Esophagus muscularis mucosa (tissue), 4 donors: ENCODE measurements around the gene TOR1B. TPM values are rescaled to one million over a fixed set of nuclear protein-coding genes. Genes with fewer than 3 reads are reported as not detected.

Experiments used
- DNase-seq: peaks from one replicate; pipeline ENCODE4 v3.0.0-alpha.2; 2017; ENCODE audit errors: extremely low spot score
- H3K27ac ChIP-seq, 4 donors: fragments of 200-600 bp; sonication (generic); replicated peaks in 1 of 4; 1 replicate in 3 of 4; 2 replicates in 1 of 4; pipeline ENCODE4 v1.5.1; 2016 to 2019; ENCODE audit warnings: mild to moderate bottlenecking in 1 of 4
- H3K27me3 ChIP-seq, 4 donors: fragments of 200-600 bp; sonication (generic); one replicate each; pipeline versions ENCODE4 v1.5.1 to v1.6.0; 2016 to 2019
- H3K36me3 ChIP-seq, 4 donors: fragments of 200-600 bp; sonication (generic); one replicate each; pipeline ENCODE4 v1.5.1; 2016 to 2019
- H3K4me1 ChIP-seq, 4 donors: fragments of 200-600 bp; sonication (generic); one replicate each; pipeline ENCODE4 v1.5.1; 2016 to 2019
- H3K4me3 ChIP-seq, 4 donors: fragments of 200-600 bp; sonication (generic); 1 replicate in 2 of 4; 2 replicates in 2 of 4; pipeline ENCODE4 v1.5.1; 2016 to 2019; ENCODE audit warnings: mild to moderate bottlenecking in 4 of 4, moderate library complexity in 1 of 4
- H3K9me3 ChIP-seq, 4 donors: fragments of 200-600 bp; sonication (generic); 1 replicate in 3 of 4; 2 replicates in 1 of 4; pipeline ENCODE4 v1.5.1; 2016 to 2019
- EP300 ChIP-seq: sonication (generic); formaldehyde crosslinking; IDR thresholded peaks from one replicate; pipeline ENCODE4 v1.6.1; 2017; ENCODE audit warnings: antibody characterized with exemption
- POLR2A ChIP-seq: fragments of 450-650 bp; IDR thresholded peaks from one replicate; pipeline ENCODE4 v1.6.1; 2017; ENCODE audit warnings: antibody characterized with exemption, moderate library complexity, mild to moderate bottlenecking, low read depth
- POLR2AphosphoS5 ChIP-seq, 2 donors: sonication (generic); formaldehyde crosslinking; IDR thresholded peaks; one replicate each; pipeline ENCODE4 v1.6.1; 2017; ENCODE audit warnings: antibody characterized with exemption in 2 of 2
- WGBS: methylation state at CpG from one replicate; pipeline ENCODE4 v1.1.5; 2018; 5-methylcytosine and 5-hydroxymethylcytosine counted together
- intact Hi-C: fragments of 100-400 bp; cut with DNase I; formaldehyde crosslinking; loops from one replicate; pipeline ENCODE4 v1.15.1; 2023
- total RNA-seq, 4 donors: library from RNA; depleted of rRNA; stranded (reverse); fragments of >200 nt; gene quantifications; one replicate each; pipeline versions ENCODE4 v1.1.0 to v1.2.1, GENCODE V29; 2016
- TF ChIP-seq, protein P1 (sequence below), 3 experiments: fragments of 200-600 bp in 2 of 3; fragments of 450-650 bp in 1 of 3; sonication (generic) in 2 of 3; IDR thresholded peaks; one replicate each; pipeline ENCODE4 v1.5.1; 2017 to 2019; ENCODE audit warnings: antibody characterized with exemption in 3 of 3, mild to moderate bottlenecking in 2 of 3, moderate library complexity in 1 of 3

Gene TOR1B
- total RNA-seq, 4 donors from 2014 or later = 24.5 to 29.0 (median 26.0) TPM

DNA sequence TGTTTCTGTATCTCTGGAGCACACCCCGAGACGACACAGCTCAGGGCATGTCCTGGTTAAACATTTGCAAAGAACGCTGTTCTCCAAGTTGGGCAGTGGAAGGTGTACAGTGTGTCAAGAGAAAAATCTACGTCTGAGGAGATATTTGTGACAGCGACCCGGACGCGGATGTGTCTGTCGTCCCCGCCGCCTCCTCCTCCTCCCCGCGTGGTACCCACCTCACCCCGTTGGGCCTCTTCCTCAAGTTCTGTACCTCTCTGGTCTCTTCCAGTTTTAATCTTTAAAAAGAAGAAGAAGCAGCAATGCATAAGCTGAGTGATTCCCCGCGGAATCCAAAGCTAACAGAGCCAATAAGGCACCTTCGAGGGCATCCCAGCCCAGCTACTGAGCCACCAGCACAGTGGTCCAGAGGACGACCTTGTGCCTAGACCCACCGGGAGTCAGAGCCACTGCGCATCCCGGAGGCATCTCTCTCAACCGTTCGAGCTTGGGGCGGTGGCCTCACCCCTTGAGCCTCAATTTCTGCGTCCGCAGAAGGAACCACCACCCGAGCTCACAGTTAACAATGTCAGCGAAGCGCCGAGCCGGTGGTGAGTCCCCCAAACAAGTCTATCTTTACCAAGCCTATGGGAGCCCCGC is 31.6 kb downstream of the TOR1B start:
- peaks cover 24 to 37% (median 33%) of the 10 kb centered on the region in 4 donors for H3K36me3 ChIP-seq
- H3K9me3 ChIP-seq = no peaks in the 10 kb centered on the region
- peak overlapping the region; percentile 90 to 98 (median 94) for H3K4me3 ChIP-seq
- TF ChIP-seq, protein P1, sequence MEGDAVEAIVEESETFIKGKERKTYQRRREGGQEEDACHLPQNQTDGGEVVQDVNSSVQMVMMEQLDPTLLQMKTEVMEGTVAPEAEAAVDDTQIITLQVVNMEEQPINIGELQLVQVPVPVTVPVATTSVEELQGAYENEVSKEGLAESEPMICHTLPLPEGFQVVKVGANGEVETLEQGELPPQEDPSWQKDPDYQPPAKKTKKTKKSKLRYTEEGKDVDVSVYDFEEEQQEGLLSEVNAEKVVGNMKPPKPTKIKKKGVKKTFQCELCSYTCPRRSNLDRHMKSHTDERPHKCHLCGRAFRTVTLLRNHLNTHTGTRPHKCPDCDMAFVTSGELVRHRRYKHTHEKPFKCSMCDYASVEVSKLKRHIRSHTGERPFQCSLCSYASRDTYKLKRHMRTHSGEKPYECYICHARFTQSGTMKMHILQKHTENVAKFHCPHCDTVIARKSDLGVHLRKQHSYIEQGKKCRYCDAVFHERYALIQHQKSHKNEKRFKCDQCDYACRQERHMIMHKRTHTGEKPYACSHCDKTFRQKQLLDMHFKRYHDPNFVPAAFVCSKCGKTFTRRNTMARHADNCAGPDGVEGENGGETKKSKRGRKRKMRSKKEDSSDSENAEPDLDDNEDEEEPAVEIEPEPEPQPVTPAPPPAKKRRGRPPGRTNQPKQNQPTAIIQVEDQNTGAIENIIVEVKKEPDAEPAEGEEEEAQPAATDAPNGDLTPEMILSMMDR (IDR thresholded peaks at IDR 0.05) = no peak
- no peak for TF ChIP-seq EP300
- no peak for DNase-seq
- intact Hi-C loops = no loop called here
- WGBS = 4% methylated on average over 24 of the region's 32 CpGs
- peaks cover 23 to 56% (median 48%) of the 10 kb centered on the region in 4 donors for H3K4me1 ChIP-seq
- H3K27ac ChIP-seq = peak overlapping the region; percentile 92 to 98 (median 97)
- no peaks in the 10 kb centered on the region for H3K27me3 ChIP-seq

DNA sequence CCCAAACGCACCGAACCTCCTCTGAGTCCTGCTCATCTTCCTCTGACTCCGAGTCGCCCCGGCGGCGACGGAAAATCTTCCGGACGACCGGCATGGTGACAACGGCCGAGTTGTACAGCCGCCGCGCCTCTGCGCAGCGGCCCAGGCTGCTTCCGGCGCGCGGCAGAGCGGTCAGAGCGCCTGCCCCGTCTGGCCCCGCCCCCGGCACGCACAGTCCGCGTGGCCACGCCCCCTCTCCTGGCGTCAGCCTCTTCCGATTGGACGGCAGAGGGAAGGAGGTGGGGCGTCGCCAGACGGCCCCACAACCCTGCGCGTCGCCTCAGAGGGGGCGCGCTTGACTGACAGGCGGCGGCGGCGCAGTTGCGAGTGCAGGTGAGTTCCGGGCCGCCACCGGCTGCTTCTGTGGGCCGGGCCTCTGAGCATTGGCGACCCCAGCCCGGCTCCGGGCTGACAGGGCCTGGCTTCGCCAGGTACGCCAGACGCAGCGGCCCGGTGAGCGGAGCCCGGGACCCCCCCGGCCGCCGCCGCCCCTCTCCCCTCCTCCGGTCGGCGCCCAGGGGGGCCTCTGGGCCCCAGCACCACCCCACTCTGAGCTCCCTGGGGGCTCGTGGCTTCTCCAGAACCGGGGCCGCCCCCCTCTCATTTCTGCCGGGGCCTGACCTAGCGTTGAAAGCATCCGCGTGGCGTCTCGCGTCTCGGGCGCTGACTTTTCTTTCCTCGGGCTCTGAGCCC is 32.3 kb downstream of the TOR1B start, which contains the start of the genes C9orf78 and USP20:
C9orf78 (minus strand) TSS at position 148 of the 732 bp plus-strand sequence; CDS start at position 94, 54 bp downstream.
USP20 (plus strand) TSS at position 331 of the 732 bp plus-strand sequence. CDS start 17,098 bp downstream, outside the sequence.
- Histone ChIP-seq H3K36me3 (peaks cover 18 to 30% (median 26%) of the 10 kb centered on the region in 4 donors), H3K9me3 (no peaks in the 10 kb centered on the region), H3K27me3 (no peaks in the 10 kb centered on the region), H3K27ac (peak within 1 kb of the TSS; percentile 92 to 98 (median 97)), H3K4me3 (peak within 1 kb of the TSS; percentile 90 to 98 (median 94)), H3K4me1 (peaks cover 26 to 62% (median 54%) of the 10 kb centered on the region in 4 donors)
- DNase-seq = peak; percentile 96
- intact Hi-C loops = no loop called here
- WGBS = 0% methylated on average over 4 of the region's 81 CpGs
- peak; percentile 94 to 99 for TF ChIP-seq POLR2AphosphoS5 (IDR thresholded peaks at IDR 0.05)
- TF ChIP-seq EP300 = no peak
- peak; percentile 73 for TF ChIP-seq POLR2A
- TF ChIP-seq, protein P1 (IDR thresholded peaks at IDR 0.05) = no peak

DNA sequence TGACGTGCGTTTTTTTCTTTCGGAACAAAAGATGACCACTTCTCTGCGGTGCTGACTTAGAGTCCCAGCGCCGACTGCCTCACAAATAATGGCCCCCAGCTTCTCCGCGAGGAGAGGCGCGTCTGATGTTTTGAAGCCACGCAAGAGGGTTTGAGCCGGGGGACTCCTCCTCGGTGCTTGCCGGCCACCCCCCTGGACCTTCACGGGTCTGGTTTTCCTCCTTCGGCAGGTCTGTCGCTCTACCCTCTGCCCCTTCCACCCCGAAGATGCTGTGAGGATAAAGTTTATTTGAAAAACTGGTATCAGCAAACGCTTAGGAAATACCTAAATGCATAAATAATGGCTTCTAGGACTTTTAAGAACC is 32.9 kb downstream of the TOR1B start:
- intact Hi-C loops = no loop called here
- no peak for DNase-seq

DNA sequence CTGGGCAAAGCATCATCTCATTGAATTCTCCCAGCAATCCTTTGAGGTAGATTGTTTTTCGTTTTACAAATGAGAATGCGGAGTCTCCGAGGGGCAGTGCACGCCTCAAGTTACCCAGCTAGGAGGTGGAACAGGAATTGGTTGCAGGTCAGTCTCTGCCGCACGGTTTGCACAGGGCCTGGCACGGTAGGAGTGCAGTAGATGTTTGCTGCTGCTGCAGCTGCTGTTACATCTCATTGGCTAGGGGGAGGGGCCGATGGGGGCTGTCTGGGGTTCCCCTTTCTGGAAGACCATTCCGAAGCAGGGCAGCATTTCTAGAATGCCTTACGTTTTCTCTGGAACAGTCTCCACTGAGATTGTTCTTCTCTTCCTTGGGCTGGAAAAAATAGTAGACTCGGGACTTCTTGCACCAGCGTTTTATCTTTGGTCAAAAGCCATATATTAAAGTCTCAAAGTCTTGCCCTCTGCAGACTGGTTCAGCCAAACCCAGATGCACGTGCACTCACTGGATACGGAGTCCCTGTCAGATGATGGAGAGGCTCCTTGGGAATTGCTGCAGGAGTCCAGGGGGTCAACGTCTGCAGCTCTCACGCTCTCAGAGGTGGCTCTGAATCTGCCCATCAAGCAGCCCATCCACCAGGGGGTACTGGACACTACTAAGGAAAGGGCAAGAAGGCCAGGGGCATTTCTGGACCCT is 33.5 kb downstream of the TOR1B start:
- H3K27ac ChIP-seq = peak overlapping the region; percentile 92 to 98 (median 97)
- H3K4me1 ChIP-seq = peaks cover 26 to 62% (median 55%) of the 10 kb centered on the region in 4 donors
- WGBS = 25% methylated on average over 16 of the region's 16 CpGs
- H3K36me3 ChIP-seq = peaks cover 6 to 19% (median 15%) of the 10 kb centered on the region in 4 donors
- intact Hi-C loops = no loop called here
- no peaks in the 10 kb centered on the region for H3K9me3 ChIP-seq
- no peaks in the 10 kb centered on the region for H3K27me3 ChIP-seq
- peak overlapping the region; percentile 90 to 98 (median 94) for H3K4me3 ChIP-seq
- TF ChIP-seq, protein P1 (IDR thresholded peaks at IDR 0.05) = no peak
- no peak for TF ChIP-seq POLR2AphosphoS5 (IDR thresholded peaks at IDR 0.05)
- DNase-seq = no peak

More for the DNA sequence above, 32.9 kb downstream of the TOR1B start:
- H3K9me3 ChIP-seq = no peaks in the 10 kb centered on the region
- H3K36me3 ChIP-seq = peaks cover 13 to 25% (median 21%) of the 10 kb centered on the region in 4 donors
- peak overlapping the region; percentile 90 to 98 (median 94) for H3K4me3 ChIP-seq
- H3K4me1 ChIP-seq = peaks cover 26 to 62% (median 55%) of the 10 kb centered on the region in 4 donors
- peak overlapping the region; percentile 92 to 98 (median 97) for H3K27ac ChIP-seq
- TF ChIP-seq POLR2AphosphoS5 (IDR thresholded peaks at IDR 0.05) = no peak
- no peak for TF ChIP-seq POLR2A
- TF ChIP-seq EP300 = no peak
- TF ChIP-seq, protein P1 (IDR thresholded peaks at IDR 0.05) = no peak
- no peaks in the 10 kb centered on the region for H3K27me3 ChIP-seq
- 0% methylated on average over 13 of the region's 19 CpGs for WGBS
